Suppressor macrophage (primary cell): ENCODE measurements around the gene GPR34.
A peak's percentile ranks its signal among the peaks of the same experiment; 100 is the strongest.
"Not testable (repeated sequence)": the region's sequence is repeated elsewhere in the genome, so short reads cannot be mapped to it uniquely, and the experiment has no call there.

Source experiments
- DNase-seq, 4 experiments: peaks; one replicate each; pipeline ENCODE4 v3.0.0-alpha.2; 2020 to 2022
- total RNA-seq, 17 experiments: gene quantifications; one replicate each; lab custom pipeline; 2026; ENCODE audit warnings: mixed read lengths in 6 of 17, inconsistent platforms in 3 of 17; lab: John Stamatoyannopoulos, UW

The GPR34 gene, protein sequence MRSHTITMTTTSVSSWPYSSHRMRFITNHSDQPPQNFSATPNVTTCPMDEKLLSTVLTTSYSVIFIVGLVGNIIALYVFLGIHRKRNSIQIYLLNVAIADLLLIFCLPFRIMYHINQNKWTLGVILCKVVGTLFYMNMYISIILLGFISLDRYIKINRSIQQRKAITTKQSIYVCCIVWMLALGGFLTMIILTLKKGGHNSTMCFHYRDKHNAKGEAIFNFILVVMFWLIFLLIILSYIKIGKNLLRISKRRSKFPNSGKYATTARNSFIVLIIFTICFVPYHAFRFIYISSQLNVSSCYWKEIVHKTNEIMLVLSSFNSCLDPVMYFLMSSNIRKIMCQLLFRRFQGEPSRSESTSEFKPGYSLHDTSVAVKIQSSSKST
- 6.0 to 243 (median 105) reads per million in 17 experiments for total RNA-seq

- peak; percentile 49 to 74 (median 67) for DNase-seq
Observed at GRCh38 chrX:41688835-41689234, at the start of gene GPR34. TSS of gene GPR34 (plus strand) at chrX:41688973. CDS start at chrX:41695634, 6,661 bp downstream.

GRCh38 chrX:41646201-41646600 is 42.6 kb upstream of the GPR34 start:
- not testable (repeated sequence) for DNase-seq

DNA sequence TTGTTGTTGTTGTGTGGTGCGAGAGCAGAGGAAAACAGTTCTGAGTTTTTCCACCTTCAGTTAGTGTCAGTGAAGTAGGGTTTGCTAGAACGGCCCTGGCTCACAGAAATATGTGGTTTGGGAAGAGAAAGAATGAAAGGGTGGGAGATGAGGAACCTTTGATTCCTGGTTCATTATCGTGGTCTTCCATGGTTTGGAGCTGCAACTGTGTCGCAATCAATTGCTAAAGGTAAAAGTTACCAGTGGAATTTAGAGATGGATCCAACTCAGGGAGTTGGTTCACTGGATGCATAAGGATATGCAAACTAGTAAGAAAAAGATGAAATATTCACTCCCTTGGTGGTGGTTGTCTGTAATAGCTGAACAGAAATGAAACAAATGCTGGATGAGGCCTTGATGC is 35.6 kb upstream of the GPR34 start:
- no peak for DNase-seq

DNA sequence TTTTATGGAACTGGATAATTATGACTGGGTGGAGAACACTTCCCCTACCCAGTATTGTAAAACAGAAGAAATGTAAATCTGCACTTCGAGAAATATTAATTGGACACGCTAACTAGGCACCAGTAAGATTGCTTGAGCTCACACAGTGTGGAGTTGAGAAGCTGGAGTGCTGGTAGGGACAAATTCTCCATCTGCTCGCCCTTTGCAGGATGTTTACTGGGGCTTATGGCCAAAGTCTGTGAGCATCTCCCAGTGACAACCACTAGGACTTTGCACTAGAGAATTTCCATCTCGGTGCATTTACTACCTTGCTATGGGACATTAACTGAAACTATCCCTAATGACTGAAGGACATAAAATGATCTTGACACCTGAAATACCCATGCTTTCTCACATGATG is 33.7 kb upstream of the GPR34 start:
- no peak for DNase-seq

DNA sequence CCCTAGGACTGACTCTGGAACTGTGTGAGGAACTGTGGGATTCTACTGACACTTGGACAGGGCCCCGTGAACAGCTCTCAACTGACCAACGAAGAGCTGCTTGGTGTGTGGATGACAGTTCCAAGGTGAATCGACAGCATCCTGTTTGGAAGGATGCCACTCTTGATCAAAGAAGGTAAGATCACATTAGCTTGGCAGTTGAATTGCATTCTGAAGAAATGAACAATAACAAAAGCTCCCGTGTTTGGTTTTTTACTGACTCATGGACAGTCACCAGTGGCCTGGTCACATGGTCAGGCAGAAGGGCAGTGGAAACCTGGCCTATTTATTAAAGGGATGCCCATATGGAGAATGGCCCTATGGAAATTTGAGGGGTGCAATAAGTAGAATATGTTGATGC is 33.1 kb upstream of the GPR34 start:
- no peak for DNase-seq

DNA sequence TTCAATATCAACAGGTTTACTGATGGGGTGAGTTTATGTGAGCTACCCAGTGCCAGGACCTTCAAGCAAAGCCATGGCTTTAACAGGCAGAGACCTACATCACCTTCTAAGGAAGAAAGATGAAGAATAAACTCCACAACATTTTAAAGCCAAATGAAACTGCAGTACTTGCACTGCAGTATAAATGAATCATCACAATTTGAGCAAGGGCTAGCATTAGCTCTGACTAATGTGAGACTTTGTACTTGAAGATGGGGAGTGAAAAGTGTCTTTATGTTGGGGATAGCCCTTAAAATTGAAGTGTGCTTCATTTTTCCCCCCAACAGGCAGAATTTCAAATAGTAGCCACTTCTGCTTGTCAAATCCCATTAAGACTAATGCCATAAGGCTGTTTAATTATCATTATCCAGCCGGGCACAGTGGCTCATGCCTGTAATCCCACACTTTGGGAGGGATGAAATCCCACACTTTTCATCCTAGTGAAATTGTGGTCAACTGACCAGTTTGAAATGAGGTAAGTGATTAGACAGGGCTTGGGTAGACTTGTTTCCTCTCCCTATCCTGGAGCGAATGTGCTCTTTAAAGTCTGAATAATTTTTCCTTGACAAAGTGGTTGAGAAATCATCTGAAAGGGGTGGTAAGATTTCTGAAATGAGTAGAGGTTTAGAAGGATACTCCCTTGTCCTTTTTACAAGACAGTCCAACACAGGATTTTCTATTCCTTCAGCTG is 27.2 kb upstream of the GPR34 start:
- DNase-seq, result peak in 1 of 4 experiments; percentile 4

GRCh38 chrX:41664375-41664901 is 24.3 kb upstream of the GPR34 start:
- no peak for DNase-seq

GRCh38 chrX:41664908-41665307 is 23.9 kb upstream of the GPR34 start:
- peak in 2 of 4 experiments; percentile 21 to 33 for DNase-seq

DNA sequence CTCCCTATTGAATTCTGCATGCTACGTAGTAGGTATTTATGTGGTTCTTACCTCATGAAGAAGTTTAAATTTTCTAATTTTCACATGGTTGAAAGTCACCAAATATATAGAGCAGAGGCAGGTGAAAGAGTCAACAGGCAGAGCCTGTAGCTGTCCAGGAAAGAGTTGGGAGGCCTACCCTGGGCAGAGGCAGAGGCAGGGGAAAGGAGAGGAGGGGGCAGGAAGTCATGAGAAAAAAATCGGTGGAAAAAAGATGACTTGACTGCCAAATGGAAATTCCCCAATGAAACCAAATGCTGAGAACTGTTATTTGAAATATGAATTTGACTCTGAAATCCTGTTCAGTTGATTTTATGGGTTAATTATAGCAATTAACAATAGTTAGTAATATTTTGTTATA is 23.1 kb upstream of the GPR34 start:
- DNase-seq, result no peak

GRCh38 chrX:41666251-41666650 is 22.5 kb upstream of the GPR34 start:
- DNase-seq, result peak in 3 of 4 experiments; percentile 9 to 31 (median 18)

GRCh38 chrX:41667631-41668030 is 21.1 kb upstream of the GPR34 start:
- no peak for DNase-seq

- DNase-seq, result no peak
Observed at GRCh38 chrX:41670112-41670511, 18.7 kb upstream of the GPR34 start.

- DNase-seq, result no peak
Observed at GRCh38 chrX:41671082-41671481, 17.7 kb upstream of the GPR34 start.

- DNase-seq, result no peak
Observed at GRCh38 chrX:41672643-41673042, 16.1 kb upstream of the GPR34 start.

- not testable (repeated sequence) for DNase-seq
Observed at GRCh38 chrX:41676361-41676760, 12.4 kb upstream of the GPR34 start.

DNA sequence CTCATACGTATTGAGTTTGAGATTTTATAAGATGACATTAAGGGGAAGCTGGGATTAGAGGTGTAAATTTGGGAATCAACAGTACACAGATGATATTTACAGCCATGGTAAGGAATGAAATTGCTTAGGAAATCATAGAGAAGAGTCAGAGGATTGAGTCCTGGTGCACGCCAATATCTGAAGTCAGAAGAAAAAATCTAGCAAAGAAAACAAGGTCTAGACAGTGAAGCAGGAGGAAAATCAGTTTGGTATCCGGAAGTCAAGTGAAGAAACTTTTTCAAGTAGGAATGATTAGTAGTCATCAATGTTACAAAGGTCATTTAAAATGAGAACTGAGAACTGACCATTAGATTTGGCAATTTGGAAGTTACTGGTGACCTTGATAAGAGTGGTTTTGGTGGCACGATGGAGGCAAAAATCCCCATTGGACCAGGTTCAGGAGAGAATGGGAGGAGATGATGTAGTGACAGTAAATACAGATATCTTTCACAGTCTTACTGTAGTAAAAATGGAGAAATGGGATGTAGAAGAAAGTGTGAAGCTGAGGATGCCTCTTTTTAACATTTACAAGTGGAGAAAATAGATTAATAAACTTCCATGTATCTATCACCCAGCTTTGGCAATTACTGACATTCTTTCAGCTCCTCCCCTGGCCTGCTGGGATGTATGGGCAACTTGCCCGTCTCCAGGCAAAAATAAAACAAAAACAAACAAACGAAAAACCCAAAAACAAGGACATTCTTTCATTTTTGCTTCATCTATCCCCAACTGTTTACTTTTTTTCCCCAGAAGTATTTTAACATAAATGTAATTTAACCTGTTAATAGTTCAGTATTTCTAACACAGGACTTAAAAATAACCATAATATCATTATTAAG is 11.4 kb upstream of the GPR34 start:
- DNase-seq, result peak in 1 of 4 experiments; percentile 13

GRCh38 chrX:41684138-41684537 is 4.6 kb upstream of the GPR34 start:
- no peak for DNase-seq

- DNase-seq, result no peak
Observed at GRCh38 chrX:41684940-41685339, 3.8 kb upstream of the GPR34 start.

DNA sequence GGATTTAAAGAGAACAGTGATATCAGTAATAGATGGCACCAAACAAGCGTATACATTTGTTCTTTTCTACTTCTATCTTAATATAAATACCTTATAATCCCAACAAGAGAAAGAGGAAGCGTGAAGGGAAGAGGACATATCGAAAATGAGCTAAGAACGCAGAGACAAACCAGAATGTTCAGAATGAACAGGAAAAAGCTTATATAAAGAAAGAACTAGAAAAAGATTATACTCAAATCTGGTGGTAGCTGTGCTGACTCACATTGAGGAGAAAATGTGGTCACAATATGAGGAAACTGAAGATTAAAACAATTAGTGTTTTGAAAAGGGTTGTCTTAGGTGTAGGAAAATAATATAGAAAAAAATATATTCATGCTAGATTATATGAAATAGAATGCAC is 2.0 kb upstream of the GPR34 start:
- DNase-seq, result peak in 3 of 4 experiments; percentile 10 to 61 (median 61)

GRCh38 chrX:41688156-41688555 is 617 bp upstream of the GPR34 start:
- DNase-seq, result peak in 2 of 4 experiments; percentile 43 to 57

- peak in 3 of 4 experiments; percentile 28 to 43 (median 42) for DNase-seq
Observed at GRCh38 chrX:41689711-41690110, 938 bp downstream of the GPR34 start.

GRCh38 chrX:41692162-41692749 is 3.5 kb downstream of the GPR34 start:
- no peak for DNase-seq
